HG03175 (cell line): Measurements from ENCODE around the gene RUSC1.
"Not testable (repeated sequence)": the region's sequence is repeated elsewhere in the genome, so short reads cannot be mapped to it uniquely, and the experiment has no call there.

Experiments
- ATAC-seq: cut with Tn5 transposase; IDR thresholded peaks from one replicate; pipeline ENCODE4 v1.9.1; 2021; ENCODE audit warnings: mild to moderate bottlenecking, moderate library complexity; ENCODE audit not compliant: unreplicated experiment

Gene RUSC1

DNA sequence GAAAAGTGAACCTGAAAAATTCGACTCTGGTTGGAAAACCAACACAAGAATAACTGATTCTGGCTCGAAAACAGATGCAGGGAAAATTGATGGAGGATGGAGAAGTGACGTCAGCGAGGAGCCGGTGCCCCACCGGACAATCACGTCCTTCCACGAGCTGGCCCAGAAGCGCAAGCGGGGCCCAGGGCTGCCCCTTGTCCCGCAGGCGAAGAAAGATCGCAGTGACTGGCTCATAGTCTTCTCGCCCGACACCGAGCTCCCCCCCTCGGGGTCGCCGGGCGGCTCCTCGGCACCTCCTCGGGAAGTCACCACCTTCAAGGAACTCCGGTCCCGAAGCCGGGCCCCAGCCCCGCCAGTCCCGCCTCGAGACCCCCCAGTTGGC, 1.9 kb downstream of the RUSC1 start:
- ATAC-seq = no peak

DNA sequence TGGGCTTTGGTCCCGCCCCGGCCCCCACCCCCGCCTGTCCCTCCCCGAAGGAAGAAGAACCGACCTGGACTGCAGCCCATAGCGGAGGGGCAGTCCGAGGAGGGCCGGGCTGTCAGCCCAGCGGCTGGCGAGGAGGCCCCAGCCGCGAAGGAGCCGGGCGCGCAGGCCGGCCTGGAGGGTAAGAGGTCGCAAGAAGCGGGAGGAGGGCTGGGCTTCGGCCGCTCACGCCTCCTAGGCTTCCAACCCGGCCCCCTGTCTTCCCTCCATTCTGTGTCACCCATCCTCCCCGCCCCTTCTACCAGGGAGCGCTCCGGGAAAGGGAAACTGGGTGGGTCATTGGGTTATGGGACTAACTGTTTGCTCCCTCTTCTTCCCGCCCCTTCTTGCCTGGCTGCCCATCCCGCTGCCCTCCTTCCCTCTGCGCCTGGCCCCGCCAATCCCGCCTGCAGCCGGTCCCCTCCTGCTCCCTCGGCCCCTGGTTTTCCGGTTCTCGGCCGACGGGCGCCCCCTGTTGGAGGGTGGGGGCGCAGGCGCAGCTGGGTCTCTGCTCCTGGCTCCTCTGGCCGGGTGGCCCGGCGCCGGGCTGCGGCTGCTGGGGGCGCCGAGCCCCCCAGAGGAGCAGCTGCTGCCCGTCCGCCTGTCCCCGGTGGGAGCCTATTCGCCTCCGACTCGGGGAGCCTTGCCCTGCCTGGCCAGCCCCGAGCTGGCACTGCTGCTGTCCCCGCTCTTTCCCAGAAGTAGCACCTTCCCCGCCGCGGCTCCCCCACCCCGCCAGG, 2.4 kb downstream of the RUSC1 start:
- peak; percentile 43 for ATAC-seq

DNA sequence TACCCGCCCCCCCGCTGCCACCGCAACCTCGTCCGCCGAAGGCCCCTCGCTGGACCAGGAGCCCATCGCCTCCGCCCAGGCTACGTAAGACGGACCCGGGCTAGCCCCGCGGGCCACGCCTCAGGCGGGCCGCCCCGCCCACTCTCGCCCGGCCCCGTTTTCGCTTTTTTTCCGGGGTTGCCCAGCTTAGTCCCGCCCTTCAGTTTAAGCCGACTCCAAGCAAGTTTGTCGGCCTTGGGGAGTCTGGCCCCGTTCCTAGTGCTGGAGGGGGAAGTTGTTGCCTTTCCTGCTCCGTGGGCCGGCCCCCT, 3.0 kb downstream of the RUSC1 start:
- ATAC-seq = peak; percentile 46

GRCh38 chr1:155324037-155324716, 3.5 kb downstream of the RUSC1 start:
- peak; percentile 75 for ATAC-seq

DNA sequence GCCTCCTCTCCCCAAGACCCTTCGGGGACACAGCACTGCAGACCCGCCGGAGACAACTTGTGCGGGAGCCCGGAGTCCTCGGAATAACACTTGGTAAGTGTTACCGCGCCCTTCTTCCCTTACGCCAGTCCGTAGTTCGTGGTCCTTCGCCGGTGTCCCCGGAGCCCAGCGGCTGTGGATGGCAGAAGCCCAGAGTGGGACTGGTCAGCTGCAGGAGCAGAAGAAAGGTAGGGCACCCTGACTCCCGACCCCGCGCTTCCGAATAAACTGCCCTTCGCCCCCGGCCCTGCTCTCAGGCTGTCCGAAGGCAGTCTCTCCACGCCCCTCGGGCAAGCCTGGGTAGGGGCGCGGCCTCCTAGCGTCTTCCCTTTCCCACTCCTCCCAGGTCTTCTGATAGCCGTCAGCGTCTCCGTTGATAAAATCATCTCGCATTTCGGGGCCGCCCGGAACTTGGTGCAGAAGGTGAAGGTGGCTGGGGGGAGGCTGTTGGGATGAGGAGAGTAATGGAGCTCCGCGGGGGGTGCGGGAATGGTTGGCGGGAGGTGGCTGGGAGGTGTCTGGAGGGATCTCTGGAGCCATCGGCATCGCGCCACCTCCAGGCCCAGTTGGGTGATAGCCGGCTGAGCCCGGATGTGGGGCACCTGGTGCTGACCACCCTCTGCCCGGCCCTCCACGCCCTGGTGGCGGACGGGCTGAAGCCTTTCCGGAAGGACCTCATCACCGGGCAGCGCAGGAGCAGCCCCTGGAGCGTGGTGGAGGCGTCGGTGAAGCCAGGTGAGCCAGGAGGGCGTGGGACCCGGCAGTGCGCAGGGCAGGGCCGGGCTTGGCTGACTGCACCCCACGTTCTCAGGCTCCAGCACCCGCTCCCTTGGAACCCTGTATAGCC, 4.3 kb downstream of the RUSC1 start:
- no peak for ATAC-seq

DNA sequence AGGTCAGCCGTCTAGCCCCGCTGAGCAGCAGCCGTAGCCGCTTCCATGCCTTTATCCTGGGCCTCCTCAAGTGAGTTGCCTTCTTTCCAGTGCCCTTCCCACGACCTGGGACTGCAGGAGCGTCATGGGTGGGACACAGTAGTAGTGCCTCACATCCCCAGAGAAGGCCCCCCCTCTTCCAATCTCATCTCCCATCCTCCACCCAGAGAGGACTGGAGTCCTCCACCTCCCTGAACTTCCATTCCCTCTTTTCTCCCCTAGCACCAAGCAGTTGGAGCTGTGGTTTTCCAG, 4.9 kb downstream of the RUSC1 start:
- no peak for ATAC-seq

- ATAC-seq = no peak
These were observed 5.4 kb downstream of the RUSC1 start for GRCh38 chr1:155326020-155326526.

GRCh38 chr1:155326631-155327037, 5.9 kb downstream of the RUSC1 start:
- ATAC-seq = no peak

DNA sequence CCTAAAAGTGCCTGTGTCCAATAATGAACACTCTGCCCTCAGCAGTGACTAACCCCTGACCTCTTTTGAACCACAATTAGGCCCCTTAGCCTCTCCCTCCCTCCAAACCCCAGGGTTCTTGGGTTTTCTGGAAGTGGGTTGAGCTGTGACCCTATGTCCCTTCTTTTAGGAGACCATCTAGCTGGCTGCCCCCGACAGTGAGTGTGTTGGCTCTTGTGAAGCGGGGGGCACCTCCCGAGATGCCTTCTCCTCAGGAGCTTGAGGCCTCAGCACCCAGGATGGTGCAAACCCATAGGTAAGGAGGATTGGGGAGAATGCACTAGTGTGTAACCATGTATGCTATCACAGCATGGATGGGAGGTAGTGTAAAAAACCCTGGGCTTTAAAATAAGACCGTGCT, 7.3 kb downstream of the RUSC1 start:
- ATAC-seq = no peak

- ATAC-seq = not testable (repeated sequence)
These were observed 8.2 kb downstream of the RUSC1 start for GRCh38 chr1:155328856-155329255.

- ATAC-seq = no peak
These were observed 9.4 kb downstream of the RUSC1 start for GRCh38 chr1:155329980-155330598.

GRCh38 chr1:155334962-155335361, 14.3 kb downstream of the RUSC1 start:
- no peak for ATAC-seq

GRCh38 chr1:155339515-155340097, 18.9 kb downstream of the RUSC1 start:
- ATAC-seq = no peak

DNA sequence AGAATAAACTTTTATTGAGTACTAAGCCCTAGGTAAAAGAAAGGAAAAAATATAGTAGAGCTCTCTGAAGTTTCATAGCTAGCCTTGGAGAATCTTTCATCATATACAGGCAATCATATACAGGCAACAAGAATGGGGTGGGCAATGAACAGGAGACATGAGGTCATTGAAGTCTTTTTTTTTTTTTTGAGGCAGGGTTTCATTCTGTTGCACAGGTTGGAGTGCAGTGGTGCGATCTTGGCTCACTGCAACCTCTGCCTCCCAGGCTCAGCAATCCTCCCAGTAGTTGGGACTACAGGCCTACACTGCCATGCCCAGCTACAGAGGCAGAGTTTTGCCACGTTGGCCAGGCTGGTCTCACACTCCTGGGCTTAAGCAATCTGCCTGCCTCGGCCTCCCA, 22.1 kb downstream of the RUSC1 start:
- ATAC-seq = no peak

DNA sequence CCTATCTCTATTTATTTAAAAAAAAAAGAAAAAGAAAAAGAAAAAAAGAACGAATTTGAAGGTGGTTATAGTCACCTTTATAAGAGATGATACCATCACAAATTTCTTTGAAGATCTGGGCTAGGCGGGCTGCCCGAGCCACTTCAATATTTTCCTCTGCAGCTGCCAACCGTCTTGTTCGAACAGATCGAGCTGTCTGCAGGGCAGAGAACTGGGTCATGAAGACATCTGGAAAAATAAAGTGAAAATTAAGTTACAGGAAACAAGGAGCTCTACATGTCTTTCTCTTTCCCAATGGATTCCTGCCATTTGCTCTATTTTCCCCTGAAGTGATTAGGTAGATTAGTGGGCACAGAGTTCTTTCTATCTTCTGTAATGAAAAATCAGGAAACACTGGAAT, 31.9 kb downstream of the RUSC1 start:
- no peak for ATAC-seq

- ATAC-seq = no peak
These were observed 39.4 kb downstream of the RUSC1 start for GRCh38 chr1:155360051-155360450.

DNA sequence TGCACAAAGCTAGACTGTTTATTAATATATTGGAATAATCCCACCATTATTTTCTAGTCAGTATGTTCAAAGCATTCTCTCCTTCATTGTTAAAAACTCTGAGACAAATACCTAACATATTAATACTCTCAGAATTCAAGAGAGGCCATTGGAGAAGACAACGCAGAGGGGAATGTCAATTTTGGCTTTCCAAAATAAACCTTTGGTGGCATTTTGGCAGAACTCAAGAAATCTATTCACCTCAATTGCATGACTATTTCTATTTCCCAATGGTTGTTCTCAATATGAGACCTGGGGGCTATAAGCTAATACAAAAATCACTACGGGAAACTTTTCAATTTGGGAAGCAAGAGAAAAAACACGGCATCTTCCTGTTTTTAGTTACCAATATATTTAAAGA, 58.5 kb downstream of the RUSC1 start:
- no peak for ATAC-seq

GRCh38 chr1:155379631-155380090, 59.0 kb downstream of the RUSC1 start:
- ATAC-seq = no peak
